ENCODE data around the gene GEMIN5.
"Not testable (repeated sequence)": the region's sequence is repeated elsewhere in the genome, so short reads cannot be mapped to it uniquely, and the experiment has no call there.

Gene GEMIN5

GRCh38 chr5:154943527-154943926 is 5.5 kb upstream of the GEMIN5 start:
- DNase-seq, result no peak

- DNase-seq, result peak; percentile 94
These were observed 3.0 kb upstream of the GEMIN5 start, which contains the start of gene MRPL22 for GRCh38 chr5:154940772-154941620. MRPL22 (plus strand) TSS chr5:154941073; CDS start chr5:154941111, 38 bp downstream.

DNA sequence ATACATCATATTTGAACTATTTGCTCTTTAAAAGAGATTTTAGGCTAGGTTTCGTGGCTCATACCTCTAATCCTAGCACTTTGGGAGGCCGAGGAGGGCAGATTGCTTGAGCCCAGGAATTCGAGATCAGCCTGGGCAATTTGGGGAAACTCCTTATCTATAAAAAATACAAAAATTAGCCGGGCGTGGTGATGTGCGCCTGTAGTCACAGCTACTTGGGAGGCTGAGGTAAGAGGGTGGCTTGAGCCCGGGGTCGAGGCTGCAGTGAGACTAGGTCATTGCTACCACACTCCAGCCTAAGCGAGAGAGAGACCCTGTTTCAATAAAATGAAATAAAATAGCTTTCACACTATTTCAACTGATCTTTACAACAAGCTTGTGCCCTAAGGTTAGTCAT is 2.4 kb upstream of the GEMIN5 start:
- no peak for DNase-seq

DNA sequence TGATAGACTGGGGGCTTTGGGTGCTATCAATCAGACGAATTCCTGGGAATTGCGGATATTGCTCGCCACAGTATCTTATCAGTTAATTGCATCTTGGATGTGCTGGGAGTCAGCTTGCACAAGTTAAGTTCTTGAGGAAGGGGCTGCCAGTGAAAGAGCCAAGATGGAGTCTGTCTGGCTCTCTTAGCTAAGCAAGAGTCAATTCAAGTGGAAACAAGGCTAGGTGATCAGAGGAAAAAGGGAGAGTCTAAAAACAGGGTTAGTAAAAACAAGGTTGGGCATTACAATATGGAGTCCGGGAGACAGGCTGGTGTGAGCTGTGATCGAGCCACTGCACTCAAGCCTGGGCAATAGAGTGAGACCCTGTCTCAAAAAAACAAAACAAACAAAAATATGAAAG is 1.4 kb upstream of the GEMIN5 start:
- DNase-seq, result not testable (repeated sequence)

- no peak for DNase-seq
These were observed 759 bp downstream of the GEMIN5 start for GRCh38 chr5:154937186-154937717.

GRCh38 chr5:154934881-154935280 is 3.1 kb downstream of the GEMIN5 start:
- DNase-seq, result no peak

GRCh38 chr5:154933537-154933936 is 4.5 kb downstream of the GEMIN5 start:
- no peak for DNase-seq

- DNase-seq, result no peak
These were observed 14.3 kb downstream of the GEMIN5 start for GRCh38 chr5:154923441-154924430.

GRCh38 chr5:154917757-154918156 is 20.3 kb downstream of the GEMIN5 start:
- DNase-seq, result no peak

- DNase-seq, result no peak
These were observed 21.1 kb downstream of the GEMIN5 start for GRCh38 chr5:154916874-154917273.

GRCh38 chr5:154905601-154906000 is 32.4 kb downstream of the GEMIN5 start:
- not testable (repeated sequence) for DNase-seq

GRCh38 chr5:154901913-154902312 is 36.1 kb downstream of the GEMIN5 start:
- DNase-seq, result no peak

DNA sequence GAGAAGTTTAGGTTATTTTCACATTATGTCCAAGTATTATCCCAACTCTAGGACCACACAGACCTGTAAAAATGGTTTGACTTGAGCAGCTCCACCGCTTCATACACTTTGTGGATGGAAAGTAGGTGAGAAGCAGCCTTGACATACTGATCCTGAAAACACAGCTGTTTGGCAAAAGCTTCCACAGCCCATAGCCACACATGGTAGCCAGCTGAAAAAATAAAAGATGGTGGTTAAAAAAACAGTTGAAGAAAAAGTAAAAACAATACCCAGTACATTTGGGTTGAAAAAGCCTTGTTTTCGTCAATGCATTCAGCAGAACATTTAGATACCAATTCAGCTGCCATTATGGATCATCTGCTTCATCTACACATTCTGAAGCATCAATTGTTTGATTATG is 36.7 kb downstream of the GEMIN5 start:
- DNase-seq, result no peak

- DNase-seq, result no peak
These were observed 37.9 kb downstream of the GEMIN5 start for GRCh38 chr5:154900066-154900465.

DNA sequence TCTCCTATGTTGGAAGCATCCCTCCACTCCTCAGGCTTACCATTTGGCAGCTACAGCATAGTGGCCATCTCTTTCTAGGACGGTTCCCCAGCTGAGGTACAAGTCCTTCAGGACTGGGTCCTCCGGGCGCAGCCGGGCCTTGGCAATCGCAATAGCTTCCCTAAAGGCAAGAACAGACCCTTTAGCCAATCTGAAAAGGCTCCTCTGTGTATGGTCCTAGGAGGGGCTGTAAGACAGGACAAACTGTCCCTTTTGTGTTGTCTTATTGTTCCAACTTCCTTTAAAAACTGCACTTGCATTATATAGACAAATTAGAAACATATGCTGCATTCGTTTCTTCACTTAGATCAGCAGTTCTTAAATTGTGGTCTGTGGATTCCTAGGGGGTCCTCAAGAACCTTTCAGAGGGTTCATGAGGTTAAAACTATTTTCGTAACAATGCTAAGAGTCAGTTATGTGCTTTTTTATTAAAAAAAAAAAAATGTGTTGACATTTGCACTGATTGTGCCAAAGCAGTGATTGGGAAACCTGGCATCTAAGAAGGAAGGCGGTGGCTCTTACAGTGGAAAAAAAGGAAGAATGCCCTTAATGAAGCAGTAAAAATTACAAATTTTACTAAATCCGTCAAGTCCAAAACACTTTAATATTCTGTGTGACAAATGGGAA is 38.7 kb downstream of the GEMIN5 start:
- DNase-seq, result no peak

- no peak for DNase-seq
These were observed 39.8 kb downstream of the GEMIN5 start for GRCh38 chr5:154898210-154898609.

- no peak for DNase-seq
These were observed 41.3 kb downstream of the GEMIN5 start for GRCh38 chr5:154896562-154897165.

GRCh38 chr5:154895606-154896561 is 42.1 kb downstream of the GEMIN5 start:
- no peak for DNase-seq

DNA sequence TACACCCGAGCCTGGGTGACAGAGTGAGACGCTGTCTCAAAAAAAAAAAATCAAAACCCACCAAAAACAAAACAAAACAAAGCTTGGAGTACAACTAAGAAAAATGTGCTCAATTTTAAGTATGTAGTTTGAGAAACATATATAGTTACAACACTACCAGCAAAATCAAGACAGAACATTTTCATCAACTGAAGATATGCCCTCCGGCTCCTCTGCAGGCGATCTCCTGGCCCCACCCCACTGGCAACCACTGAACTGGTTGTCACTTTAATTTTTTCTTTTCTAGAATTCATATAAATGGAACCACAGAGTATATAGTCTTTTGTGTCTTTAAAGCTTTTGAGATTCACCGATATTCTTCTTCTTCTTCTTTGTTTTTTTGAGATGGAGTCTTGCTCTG is 44.6 kb downstream of the GEMIN5 start:
- DNase-seq, result no peak

DNA sequence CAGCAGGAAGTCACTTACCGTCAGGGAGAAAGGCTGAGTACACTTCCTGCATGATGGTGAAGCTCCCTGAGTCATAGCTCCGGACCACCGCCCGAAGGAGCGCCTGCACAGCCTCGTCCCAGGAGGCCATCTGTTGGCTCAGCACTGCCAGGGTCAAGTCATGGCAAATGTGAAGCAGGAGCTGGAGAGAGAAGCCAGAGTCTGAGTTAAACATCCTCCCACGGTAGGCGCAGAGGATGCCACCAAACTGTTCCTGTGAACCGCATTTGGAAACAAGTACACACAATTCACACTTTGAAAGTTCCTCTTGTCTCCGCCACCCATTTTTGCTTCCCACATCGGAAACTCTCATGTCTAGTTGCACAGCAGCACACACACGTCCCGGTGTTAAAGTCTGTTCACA is 45.6 kb downstream of the GEMIN5 start:
- DNase-seq, result no peak

DNA sequence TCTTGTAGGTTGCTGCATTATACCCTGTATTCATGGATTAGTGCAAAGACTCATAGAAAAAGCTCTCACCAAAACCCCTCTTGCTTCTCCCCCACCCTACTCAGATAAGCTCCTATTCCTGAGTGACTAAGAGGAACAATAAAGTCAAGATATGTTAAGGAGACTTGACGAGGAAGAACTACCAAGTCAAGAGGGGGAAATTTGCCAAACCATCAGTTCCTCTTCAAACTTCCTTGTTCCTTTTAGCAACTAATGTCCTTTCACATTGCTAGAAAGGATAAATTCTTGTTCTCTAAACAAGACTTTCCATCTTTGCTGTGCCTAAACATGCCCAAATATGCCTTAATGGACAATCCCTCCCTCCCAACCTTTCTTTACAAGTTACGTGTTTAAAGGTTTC is 52.6 kb downstream of the GEMIN5 start:
- DNase-seq, result no peak
